Measurements from ENCODE around the gene ZNF407. TPM values are rescaled to one million over a fixed set of nuclear protein-coding genes. Genes with fewer than 3 reads are reported as not detected.

ZNF407 gene
- total RNA-seq, 1 donor from 2014 or later: 14.7 TPM

DNA sequence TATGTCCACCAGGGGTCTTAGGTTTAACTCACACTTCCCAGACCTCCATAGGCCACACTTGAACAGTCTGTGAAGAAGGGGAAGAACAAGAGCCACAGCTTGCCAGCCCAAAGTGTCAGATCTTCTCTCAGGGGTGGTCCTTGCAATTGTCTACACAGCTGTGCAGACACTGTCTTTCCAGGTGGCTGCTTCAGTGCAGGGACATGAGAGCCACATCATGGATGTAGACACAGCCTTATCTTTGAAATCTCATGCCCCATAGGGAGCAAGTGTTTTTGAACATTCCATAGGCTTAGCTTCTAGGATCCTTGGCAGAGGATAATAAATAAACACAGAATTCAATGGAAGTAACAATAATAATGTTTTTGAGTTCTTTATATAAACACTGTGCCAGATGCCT is 6.7 kb downstream of the ZNF407 start:
- no peaks in the 10 kb centered on the region for H3K27me3 Mint-ChIP-seq

GRCh38 chr18:74604774-74605173 is 7.1 kb downstream of the ZNF407 start:
- H3K4me1 Mint-ChIP-seq (ENCODE audit: unreplicated experiment): peaks cover 9% of the 10 kb centered on the region
- H3K4me3 Mint-ChIP-seq: no peak overlapping the region
- no peak for DNase-seq (ENCODE audit: extremely low spot score, unreplicated experiment)
- no peaks in the 10 kb centered on the region for H3K27me3 Mint-ChIP-seq
- H3K27ac Mint-ChIP-seq: no peak overlapping the region
- TF ChIP-seq CTCF (conservative IDR thresholded peaks at IDR 0.05): no peak
- H3K36me3 Mint-ChIP-seq: no peaks in the 10 kb centered on the region
- H3K9me3 Mint-ChIP-seq: no peaks in the 10 kb centered on the region

More for the DNA sequence above, 6.7 kb downstream of the ZNF407 start:
- DNase-seq (ENCODE audit: extremely low spot score, unreplicated experiment): no peak
- no peaks in the 10 kb centered on the region for H3K36me3 Mint-ChIP-seq
- H3K27ac Mint-ChIP-seq: no peak overlapping the region
- H3K9me3 Mint-ChIP-seq: no peaks in the 10 kb centered on the region
- H3K4me1 Mint-ChIP-seq (ENCODE audit: unreplicated experiment): peaks cover 9% of the 10 kb centered on the region
- no peak for TF ChIP-seq CTCF (conservative IDR thresholded peaks at IDR 0.05)
- H3K4me3 Mint-ChIP-seq: no peak overlapping the region

DNA sequence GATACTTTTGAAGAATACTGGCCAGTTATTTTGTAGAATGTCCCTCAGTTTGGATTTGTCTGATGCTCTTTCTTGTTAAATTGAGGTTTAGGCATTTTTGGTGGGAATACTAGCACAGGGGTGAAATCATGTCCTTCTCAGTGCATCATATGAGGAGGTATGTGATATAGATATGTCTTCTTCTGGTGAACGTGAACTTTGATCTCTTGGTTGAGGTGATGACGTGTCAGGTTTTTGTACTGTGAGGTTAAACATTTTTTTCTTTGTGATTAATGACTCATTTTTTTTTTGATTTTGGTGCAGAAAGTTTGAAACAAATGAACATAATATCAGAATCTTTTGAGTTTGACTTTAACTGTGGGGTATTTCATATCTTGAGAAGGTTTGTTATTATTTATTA is 11.0 kb downstream of the ZNF407 start:
- H3K27me3 Mint-ChIP-seq: no peaks in the 10 kb centered on the region
- H3K4me3 Mint-ChIP-seq: no peak overlapping the region
- H3K27ac Mint-ChIP-seq: no peak overlapping the region
- no peak for DNase-seq (ENCODE audit: extremely low spot score, unreplicated experiment)
- H3K36me3 Mint-ChIP-seq: no peaks in the 10 kb centered on the region
- TF ChIP-seq CTCF (conservative IDR thresholded peaks at IDR 0.05): no peak
- peaks cover 4% of the 10 kb centered on the region for H3K4me1 Mint-ChIP-seq (ENCODE audit: unreplicated experiment)
- no peaks in the 10 kb centered on the region for H3K9me3 Mint-ChIP-seq

- TF ChIP-seq CTCF (conservative IDR thresholded peaks at IDR 0.05): no peak
- no peaks in the 10 kb centered on the region for H3K27me3 Mint-ChIP-seq
- no peak overlapping the region for H3K4me3 Mint-ChIP-seq
- H3K36me3 Mint-ChIP-seq: no peaks in the 10 kb centered on the region
- no peak overlapping the region for H3K27ac Mint-ChIP-seq
- no peaks in the 10 kb centered on the region for H3K9me3 Mint-ChIP-seq
- H3K4me1 Mint-ChIP-seq (ENCODE audit: unreplicated experiment): no peaks in the 10 kb centered on the region
- no peak for DNase-seq (ENCODE audit: extremely low spot score, unreplicated experiment)
Measured at GRCh38 chr18:74609535-74609934, 11.9 kb downstream of the ZNF407 start.

DNA sequence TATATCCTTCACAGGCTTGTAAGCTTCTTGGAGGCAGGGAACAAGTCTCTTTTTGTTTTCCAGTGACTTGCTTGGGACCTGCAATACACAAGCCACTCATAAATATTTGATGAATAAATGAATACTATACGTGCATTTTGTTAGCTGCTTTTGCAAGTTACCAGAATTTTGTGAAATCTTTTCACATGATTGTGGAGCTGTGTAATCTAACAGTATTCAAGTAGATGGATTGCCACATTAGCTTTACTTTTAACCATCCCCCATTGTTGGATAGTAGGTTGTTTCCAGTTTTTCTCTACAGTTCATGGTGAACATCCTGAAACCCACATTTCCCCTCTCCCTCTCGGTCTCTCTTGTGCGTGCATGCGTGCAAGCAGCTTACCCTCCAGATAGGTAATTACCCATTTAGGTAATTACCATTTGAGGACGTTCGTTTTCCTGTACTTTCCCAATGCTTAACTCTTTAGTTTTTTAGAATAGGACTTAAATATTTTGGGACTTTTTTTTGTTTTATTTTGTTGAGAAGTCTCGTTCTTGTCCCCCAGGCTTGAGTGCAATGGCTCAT is 12.5 kb downstream of the ZNF407 start:
- DNase-seq (ENCODE audit: extremely low spot score, unreplicated experiment): no peak
- Mint-ChIP-seq H3K27ac (no peak overlapping the region), H3K9me3 (no peaks in the 10 kb centered on the region), H3K27me3 (no peaks in the 10 kb centered on the region), H3K36me3 (no peaks in the 10 kb centered on the region), H3K4me3 (no peak overlapping the region), H3K4me1 (ENCODE audit: unreplicated experiment) (no peaks in the 10 kb centered on the region)
- no peak for TF ChIP-seq CTCF (conservative IDR thresholded peaks at IDR 0.05)

DNA sequence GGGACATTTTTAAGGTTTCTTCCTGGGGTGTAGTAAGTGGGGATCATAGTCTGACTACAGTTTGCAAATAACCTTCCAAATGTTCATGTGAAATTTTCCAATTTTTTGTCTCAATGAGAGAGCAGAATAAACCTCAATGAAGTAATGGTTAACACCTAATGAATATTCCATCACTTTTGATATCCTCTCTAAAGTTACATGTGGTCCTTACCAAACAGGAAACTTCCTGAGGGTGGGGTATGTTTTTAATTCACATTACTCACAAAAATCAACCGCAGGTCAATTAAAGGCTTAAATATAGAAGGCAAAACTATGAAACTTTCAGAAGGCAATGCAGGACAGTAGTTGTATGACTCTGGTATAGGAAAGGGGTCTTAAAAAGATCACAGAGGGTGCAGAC is 13.2 kb downstream of the ZNF407 start:
- Mint-ChIP-seq H3K4me3 (no peak overlapping the region), H3K27me3 (no peaks in the 10 kb centered on the region), H3K27ac (no peak overlapping the region), H3K4me1 (ENCODE audit: unreplicated experiment) (no peaks in the 10 kb centered on the region), H3K9me3 (no peaks in the 10 kb centered on the region), H3K36me3 (no peaks in the 10 kb centered on the region)
- TF ChIP-seq CTCF (conservative IDR thresholded peaks at IDR 0.05): no peak
- no peak for DNase-seq (ENCODE audit: extremely low spot score, unreplicated experiment)

Measured in type B pancreatic cell (in vitro differentiated cells).